M059J (cell line): Measurements from ENCODE around the gene PRMT5. TPM values are rescaled to one million over a fixed set of nuclear protein-coding genes. Genes with fewer than 3 reads are reported as not detected.
"Not testable (repeated sequence)": the region's sequence is repeated elsewhere in the genome, so short reads cannot be mapped to it uniquely, and the experiment has no call there.

ENCODE experiments used
- DNase-seq: peaks from one replicate; pipeline ENCODE4 v3.0.0-alpha.2; 2012; ENCODE audit warnings: low read depth
- total RNA-seq: library from RNA; depleted of rRNA; stranded (reverse); fragments of >200 nt; shearing (Covaris generic); gene quantifications from 2 replicates; pipeline ENCODE4 v1.2.3, GENCODE V29; 2014

PRMT5 gene
- total RNA-seq, 1 experiment from 2014 or later, result 67.3 TPM

DNA sequence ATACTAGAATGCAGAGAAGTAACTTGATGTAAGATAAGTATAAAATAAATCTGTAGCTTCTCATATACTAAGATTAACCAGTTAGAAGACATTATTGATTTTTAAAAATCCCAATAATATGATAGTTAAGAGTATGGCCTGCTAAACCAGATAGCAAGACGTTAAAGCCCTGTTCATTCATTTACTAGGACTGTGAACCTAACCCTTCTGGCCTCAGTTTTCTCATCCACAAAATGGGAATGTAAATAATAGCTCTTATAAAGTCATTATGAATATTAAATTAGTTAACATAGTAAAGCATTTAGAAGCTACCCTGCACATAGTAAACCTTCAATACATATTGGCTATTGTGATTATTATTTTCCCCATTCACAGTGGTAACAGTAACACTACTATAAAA is 6.0 kb upstream of the PRMT5 start:
- DNase-seq, result no peak

DNA sequence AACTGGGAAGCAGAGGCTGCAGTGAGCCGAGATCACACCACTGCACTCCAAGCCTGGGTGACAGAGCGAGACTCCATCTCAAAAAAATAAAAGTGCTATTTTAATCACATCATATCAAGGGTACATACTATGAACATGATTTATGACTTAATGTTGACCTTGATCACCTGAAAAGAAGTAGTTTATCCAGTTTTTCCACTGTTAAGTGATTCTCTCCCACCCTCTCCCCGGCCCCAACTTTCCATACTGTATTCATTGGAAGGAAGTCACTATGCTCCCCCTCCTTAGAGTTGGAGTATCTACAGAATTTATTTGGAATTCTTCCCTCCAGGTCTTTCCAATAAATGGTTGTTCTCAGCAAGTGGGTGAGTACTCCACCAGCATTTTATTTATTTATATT is 3.0 kb upstream of the PRMT5 start:
- DNase-seq, result no peak

DNA sequence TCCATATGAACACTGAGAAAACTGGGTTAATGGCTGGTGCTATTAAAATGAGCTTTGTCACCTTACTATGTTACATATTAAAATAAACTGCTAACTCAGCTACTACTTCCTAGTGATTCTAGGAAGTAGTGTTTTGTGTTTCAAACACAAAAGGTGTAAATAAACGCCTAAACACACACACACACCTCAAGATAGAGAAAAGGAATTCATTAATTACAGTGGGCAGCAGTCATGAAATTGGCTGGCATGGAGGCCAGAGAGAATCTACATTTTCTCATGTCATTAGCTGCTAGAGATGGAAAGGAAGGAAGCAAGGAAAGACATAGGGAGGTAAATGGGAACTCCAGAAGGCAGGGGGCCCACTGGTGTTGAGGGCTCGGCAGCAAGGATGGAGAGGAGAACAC is 787 bp upstream of the PRMT5 start:
- no peak for DNase-seq

DNA sequence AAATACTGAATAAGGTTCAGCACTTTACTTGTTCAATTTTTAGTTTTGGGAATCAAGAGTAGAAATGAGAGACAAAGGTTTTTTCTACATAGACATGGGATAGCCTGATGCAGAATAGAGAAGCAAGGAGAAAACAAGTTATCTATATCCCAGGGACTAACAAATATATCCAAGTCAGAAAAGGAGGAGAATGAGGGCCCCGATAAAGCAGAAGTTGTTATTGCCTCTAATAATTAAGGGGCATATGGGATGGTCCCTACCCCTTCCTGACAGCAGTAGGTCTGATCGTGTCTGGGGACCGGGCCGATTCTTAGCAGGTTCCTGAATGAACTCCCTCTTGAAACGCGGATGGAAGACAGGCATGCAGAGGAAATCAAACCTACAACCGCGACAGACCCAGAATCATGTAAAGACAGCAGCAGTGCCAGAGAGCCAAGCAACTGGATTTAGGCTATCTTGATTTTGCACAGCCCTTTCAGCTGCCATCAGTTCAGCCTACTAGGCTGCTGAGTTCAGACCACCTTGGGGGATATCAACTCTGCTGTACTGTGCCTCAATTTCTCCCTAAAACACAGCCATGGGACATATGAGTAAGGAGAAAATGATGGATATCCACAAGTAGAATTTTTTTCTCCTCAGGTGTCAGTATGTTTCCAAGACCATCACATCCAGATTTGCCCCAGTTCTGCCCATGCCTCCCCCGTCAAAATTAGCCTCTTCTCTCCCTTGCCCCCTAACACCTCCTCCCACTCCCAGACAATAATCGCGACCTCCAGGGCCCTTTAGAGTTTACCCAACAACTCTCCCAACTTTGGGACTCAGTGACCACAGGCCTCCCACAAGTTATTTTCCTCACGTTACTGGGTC is 706 bp downstream of the PRMT5 start:
- no peak for DNase-seq

DNA sequence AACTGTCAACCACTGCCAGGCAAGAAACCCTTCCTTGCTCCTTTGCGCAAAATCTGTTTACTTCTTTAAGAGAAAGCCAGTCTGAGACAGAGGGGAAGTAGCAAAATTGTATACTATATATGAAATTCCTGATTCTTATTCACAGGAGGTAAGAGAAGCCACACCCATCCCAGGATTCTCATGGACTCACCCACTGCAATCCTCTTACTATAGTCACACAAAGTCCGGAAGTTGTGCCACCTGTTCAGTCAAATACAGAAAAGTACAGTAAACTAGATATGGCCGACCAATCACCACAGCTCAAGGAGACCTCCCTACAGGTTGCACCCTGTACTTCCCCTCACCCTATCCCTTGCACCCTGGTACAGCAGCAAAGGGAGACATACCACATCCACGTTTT is 2.9 kb downstream of the PRMT5 start:
- no peak for DNase-seq

DNA sequence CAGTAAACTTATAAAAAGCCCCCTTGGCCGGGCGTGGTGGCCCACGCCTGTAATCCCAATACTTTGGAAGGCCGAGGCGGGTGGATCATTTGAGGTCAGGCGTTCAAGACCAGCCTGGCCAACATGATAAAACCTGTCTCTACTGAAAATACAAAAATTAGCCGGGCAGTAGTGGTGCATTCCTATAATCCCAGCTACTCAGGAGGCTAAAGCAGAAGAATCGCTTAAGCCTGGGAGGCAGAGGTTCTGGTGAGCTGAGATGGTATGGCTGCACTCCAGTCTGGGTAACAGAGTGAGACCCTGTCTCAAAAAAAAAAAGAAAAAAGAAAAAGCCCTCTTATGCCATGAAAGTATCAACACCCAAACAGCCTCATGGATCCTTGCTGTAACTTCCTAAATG is 3.7 kb downstream of the PRMT5 start:
- no peak for DNase-seq

DNA sequence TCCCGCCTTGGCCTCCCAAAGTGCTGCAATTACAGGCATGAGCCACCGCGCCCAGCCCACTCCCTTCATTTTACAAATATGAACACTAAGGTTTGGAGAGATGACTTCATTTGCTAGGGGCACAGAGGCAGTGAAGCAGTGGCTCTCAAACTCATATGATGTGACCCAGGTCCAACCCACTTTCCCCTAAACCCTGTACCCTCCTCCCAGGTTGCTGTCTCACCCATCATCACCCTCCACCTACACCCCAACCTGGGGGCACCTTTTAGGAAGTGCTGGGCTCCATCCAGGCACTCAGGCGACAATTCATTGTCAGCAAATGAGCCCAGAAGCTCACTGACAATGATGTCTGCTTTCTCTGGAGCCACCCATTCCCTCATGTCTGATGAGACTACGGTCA is 5.4 kb downstream of the PRMT5 start:
- no peak for DNase-seq

DNA sequence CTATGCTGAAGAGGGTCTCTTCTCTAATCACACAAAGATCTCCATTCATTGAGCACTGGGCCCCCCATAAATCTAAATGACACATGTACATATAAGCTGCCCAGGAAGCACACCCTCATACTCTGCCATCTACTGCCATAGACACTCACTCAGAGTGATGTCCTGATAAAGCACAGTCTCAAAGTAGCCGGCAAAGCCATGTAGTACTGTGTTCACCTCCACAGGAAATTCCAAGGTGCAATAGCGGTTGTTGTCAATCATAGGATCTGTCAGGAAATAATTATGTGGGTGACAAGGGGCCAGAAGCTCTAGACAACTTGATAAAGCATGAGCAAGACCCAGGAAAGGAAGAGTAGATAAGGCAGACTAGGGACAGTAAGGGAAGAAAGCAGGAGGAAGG is 6.9 kb downstream of the PRMT5 start:
- DNase-seq, result no peak

DNA sequence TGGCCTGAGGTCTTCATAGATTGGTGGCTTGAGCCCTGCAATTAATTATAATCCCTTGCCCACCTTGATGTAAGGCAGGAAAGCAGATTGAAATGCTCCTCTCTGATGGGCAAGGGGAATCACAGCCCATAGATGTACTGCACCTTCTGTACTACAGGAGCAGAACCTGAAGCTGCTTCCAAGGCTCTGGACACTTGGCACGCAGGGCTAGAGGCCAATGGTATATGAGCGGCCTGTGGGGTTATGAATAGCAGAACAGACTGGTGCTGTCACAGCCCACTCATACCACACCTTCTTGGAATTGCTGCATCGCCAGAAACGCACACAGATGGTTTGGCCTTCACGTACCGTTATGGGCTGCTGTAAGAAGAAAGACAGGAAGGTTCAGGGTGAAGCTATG is 8.5 kb downstream of the PRMT5 start:
- DNase-seq, result no peak

DNA sequence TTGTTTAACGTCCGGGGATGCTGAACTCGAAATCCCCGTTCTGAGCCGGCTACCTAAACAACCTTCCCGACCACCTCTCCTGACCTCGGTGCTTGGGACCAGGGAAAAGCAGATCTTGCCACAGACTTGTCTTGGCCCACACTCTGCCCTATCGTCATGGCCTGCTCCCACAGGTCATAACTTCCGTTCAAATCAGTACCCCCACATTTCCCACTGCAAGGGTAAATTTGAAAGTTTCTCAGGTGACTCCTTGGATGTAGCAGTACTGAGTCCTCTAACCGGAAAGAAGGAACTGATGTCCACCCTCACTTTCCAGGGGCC is 9.6 kb downstream of the PRMT5 start:
- no peak for DNase-seq

DNA sequence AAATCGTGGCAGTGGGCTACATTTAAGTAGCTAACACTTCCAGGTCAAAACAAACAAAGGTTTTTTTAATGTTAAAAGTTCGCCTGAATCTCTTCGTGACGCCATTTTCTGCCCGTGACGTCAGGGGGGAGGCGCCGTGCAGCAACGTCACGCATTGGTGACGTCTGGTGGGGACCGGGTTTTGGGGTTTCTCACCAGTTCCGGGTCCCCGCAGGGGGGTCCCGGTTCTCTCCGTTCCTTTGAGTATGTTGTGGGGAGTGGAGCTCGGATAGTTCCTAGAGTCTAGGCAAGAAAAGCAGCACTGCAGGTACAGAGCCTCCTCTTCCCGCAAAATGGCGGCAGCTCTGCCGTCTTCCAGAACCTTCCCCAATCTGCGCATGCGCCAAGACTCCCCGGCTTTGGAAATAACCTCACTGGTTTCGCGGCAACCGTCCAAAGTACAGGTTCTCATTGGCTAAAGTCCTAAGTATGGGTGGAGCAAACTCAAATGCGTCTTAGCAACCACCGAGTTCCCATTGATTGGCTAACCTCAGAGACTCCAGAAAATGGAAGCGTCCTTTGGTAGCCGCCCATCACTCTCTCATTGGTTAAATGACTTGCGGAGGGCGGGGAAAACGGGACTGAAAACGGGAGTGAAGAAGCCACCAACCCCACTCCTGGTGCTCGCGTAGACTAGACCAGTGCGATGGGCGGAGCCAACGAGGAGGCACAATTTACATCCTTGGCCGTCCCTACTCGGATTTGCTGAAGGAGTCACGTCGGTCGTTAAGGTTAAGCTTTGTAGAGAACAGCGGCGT is 10.2 kb downstream of the PRMT5 start, which contains the start of gene RBM23:
TSS of gene RBM23 (minus strand) at position 346 of the 797 bp plus-strand sequence.
- peak; percentile 100 for DNase-seq

DNA sequence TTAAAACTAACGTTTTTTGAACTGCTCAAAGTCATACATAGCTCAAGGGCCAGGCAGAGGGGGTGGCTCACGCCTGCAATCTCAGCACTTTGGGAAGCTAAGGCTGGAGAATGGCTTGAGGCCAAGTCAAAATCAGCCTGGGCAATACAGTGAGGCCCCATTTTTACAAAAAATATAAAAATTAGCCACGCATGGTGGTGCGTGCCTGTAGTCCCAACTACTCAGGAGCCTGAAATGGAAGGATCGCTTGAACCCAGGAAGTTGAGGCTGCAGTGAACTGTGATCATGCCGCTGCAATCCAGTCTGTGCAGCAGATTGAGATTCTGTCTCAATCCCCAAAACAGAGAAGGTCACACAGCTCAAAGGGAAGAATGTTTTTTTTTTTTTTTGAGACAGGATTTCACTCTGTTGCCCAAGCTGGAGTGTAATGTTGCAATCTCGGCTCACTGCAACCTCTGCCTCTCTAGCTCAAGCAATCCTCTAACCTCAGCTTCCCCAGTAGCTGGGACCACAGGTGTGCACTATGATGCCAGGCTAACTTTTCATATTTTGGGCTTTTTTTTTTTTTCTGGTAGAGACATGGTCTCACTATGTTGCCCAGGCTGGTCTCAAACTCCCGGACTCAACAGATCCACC is 13.2 kb downstream of the PRMT5 start:
- DNase-seq, result no peak

DNA sequence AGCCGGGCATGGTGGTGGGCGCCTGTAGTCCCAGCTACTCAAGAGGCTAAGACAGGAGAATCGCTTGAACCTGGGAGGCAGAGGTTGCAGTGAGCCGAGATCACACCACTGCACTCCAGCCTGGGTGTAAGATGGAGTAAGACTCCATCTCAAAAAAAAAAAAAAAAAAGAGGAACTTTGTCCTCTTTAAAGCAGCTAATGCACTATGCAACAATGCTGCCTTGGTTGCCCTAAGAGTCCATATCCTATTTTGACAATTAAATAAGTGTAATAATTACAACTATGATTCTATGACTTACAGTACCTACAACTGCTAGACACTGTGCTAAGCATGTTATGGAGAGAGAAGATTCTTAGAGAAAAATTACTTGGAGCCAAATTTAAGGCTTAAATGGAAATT is 14.3 kb downstream of the PRMT5 start:
- DNase-seq, result not testable (repeated sequence)

DNA sequence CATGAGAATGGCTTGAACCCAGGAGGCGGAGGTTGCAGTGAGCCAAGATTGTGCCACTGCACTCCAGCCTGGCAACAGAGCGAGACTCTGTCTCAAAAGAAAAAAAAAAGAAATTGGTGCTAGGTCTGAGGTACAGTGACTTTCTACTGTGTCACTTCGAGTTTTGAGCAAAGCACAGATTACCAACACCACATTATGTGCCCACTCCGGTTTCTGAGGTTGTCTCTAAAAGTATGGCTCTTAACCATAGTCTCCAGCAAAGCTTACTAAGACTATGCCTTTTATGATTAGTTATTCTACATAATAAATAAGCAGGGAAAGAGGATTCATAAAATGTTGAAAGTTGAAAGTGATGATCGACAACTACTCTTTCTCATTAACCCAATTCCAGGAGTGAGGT is 18.3 kb downstream of the PRMT5 start:
- DNase-seq, result no peak

DNA sequence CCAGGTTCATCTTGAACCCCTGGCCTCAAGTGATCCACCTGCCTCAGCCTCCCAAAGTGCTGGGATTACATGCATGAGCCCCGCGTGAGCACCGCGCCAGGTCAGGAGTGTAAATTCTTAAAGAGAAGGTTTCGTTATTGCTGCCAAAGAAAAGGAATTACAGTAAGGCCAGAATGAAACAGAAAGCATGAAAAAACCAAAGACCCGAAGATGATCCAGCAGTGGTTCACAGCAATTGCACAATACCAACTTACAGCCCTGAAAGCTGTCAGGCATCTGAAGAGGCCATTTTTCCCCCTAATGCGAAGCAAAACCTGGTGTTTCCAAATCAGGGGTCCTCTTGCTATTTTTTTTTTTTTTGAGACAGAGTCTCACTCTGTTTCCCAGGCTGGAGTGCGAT is 20.6 kb downstream of the PRMT5 start:
- no peak for DNase-seq

DNA sequence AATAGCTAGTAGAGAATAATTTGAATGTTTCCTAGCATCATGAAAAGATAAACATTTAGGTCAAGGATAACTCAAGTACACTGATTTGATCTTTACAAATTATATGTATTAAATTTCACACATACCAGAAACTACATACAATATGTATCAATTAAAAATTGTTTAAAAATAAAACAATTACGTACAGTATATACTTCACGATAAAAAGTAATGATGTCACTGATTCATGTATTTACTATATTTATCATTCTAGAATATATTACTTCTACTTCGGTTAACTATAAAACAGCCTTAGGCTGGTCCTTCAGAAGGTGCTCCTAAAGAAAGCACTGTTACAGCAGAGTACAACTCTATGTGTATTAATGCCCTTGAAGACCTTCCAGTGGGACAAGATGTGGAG is 21.7 kb downstream of the PRMT5 start:
- DNase-seq, result no peak

DNA sequence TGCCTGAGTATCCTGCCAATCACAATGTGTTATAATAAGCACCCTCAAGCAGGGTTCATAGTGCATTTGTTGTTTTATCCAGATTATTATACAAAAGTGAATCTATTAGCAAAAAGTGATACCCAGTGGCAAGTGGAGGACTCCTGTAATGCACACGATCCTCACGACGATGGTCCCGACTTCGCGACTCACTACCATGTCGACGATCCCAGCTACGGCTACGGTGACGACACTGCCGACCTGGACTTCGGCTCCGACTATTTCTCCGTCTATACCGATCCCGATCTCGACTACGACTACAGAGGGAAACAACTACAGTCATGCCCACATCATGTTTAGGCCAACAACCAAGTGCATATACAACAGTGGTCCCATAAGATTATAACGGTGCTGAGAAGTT is 23.1 kb downstream of the PRMT5 start:
- DNase-seq, result no peak

DNA sequence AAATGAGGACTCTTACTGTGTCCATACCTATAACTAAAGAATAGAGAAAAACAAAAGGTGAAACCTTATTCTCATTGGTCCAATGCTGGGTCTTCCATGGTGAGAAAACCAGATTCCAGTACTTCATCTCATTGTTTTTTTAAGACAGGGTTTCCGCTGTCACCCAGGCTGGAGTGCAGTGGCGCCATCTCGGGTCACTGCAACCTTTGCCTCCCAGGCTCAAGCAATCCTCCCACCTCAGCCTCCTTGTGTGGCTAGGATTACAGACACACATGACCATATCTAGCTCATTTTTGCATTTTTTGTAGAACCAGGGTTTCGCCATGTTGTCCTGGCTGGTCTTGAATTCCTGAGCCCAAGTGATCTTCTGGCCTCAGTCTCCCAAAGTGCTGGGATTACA is 23.5 kb downstream of the PRMT5 start:
- no peak for DNase-seq

DNA sequence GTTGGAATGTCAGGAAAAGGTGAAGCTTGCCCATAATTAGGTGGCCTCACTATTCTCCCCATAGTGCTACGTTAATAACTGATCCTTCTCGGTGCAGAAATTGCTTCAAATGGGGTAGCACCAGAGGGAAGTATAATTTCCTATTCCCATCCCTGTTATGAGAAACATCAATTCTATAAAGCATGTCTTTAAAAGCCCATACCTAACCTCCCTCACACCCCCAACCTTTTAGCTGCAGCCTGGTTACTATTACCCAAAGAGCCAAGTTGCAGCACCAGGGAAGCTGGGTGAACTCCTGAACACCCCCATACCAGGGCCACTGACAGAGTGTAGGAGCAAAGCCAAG is 25.5 kb downstream of the PRMT5 start:
- no peak for DNase-seq

DNA sequence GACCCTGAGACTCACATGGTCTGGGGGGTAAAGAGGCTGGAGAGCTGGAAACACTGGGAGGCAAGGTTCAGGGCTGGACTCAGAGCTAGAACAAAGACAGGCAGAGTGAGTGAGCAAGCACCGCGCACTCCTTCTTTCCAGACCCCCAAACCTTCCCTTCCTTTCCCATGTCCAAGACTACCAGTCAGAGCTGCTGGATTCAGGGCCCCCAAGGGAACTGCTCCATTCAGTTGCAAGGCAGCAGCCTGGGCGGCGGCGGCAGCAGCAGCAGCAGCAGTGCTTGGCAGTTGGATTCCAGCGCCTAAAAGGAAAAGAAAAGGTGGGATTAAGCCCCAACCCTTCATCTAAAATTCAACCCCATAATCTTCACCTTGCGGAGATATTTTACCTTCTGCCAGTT is 27.4 kb downstream of the PRMT5 start:
- DNase-seq, result no peak

DNA sequence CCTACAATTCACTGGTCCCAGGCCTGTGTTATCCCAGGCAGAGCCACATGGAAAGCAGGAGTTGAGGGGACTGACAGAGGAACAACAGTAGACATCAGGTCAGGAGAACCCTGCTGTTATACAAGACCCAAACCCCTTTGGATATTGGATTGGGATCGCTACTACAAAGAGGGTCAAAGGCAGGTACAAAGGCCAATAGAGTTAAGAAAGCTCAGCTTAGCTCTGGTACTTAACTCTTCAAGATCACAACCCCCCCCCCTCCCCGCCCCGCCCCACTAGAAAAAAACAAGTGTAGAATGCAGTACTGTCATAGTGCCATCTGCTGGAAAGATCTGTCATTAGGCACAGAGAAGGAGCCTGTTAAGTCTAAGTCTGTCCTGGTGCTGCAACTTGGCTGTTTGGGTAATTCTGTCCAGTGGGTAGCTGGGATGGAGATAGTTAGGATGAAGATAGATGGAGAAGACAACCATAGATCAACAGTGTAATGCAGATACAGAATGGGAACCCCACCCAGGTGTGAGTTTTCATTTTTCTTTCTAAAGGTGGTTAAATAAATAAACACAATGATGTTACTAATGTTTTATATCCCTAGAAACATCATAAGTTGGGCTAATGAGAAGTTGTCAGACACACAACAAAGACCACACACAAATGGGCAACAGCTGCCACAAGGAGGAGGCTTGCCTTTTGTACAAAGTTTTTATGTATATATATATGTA is 28.9 kb downstream of the PRMT5 start:
- DNase-seq, result peak; percentile 76
